Measurements from ENCODE around the gene JAKMIP2.

- TF ChIP-seq POLR2A (IDR thresholded peaks at IDR 0.05; ENCODE audit: low read depth, low read length) (no peak), SPI1 (IDR thresholded peaks at IDR 0.05; ENCODE audit: low read depth, low read length) (no peak), POLR2AphosphoS5 (IDR thresholded peaks at IDR 0.05; ENCODE audit: low read depth, low read length) (no peak), TAF1 (IDR thresholded peaks at IDR 0.05; ENCODE audit: low read depth, low read length) (no peak), POU2F2 (IDR thresholded peaks at IDR 0.05; ENCODE audit: low read depth, low read length) (no peak), PAX5 (IDR thresholded peaks at IDR 0.05; ENCODE audit: insufficient read depth, low read length, severe bottlenecking) (no peak)
Measured at GRCh38 chr5:147784146-147784987, 1.8 kb upstream of the JAKMIP2 start.

Measured in GM12891 (cell line).